Measurements from ENCODE around the gene B9D1.

DNA sequence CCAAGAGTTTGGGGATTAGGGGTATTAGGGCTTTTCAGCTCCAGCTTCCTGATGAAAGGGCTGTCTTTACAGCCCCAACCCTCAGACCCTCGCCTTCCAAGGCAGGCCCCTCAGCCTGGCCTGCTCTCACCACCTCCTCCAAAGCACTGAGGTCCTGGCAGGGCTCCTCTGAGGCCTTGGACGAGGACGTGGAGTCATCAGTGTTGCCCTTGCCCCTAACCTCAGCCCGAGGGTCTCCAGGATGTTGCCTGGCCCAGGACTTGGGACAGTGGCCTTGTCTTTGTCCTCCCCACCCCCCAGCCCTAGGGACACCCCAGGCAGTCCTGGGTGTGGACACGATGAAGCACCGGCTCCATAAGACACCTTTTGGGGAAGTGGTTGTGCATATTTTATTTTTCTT lies 28.2 kb downstream of the B9D1 start:
- TF ChIP-seq, protein P1, sequence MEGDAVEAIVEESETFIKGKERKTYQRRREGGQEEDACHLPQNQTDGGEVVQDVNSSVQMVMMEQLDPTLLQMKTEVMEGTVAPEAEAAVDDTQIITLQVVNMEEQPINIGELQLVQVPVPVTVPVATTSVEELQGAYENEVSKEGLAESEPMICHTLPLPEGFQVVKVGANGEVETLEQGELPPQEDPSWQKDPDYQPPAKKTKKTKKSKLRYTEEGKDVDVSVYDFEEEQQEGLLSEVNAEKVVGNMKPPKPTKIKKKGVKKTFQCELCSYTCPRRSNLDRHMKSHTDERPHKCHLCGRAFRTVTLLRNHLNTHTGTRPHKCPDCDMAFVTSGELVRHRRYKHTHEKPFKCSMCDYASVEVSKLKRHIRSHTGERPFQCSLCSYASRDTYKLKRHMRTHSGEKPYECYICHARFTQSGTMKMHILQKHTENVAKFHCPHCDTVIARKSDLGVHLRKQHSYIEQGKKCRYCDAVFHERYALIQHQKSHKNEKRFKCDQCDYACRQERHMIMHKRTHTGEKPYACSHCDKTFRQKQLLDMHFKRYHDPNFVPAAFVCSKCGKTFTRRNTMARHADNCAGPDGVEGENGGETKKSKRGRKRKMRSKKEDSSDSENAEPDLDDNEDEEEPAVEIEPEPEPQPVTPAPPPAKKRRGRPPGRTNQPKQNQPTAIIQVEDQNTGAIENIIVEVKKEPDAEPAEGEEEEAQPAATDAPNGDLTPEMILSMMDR (IDR thresholded peaks at IDR 0.05): no peak
- TF ChIP-seq POLR2A (IDR thresholded peaks at IDR 0.05): no peak
- TF ChIP-seq POLR2AphosphoS5 (IDR thresholded peaks at IDR 0.05): no peak

All from sigmoid colon (tissue), 4 donors.